ENCODE measurements around the gene AGAP1. TPM values are rescaled to one million over a fixed set of nuclear protein-coding genes. Genes with fewer than 3 reads are reported as not detected.

AGAP1 gene
- total RNA-seq, 2 donors from 2014 or later, result 32.8 to 34.7 TPM

- peaks cover 1% of the 10 kb centered on the region for H3K4me1 Mint-ChIP-seq
- no peak overlapping the region for H3K4me3 Mint-ChIP-seq
- H3K4me3 ChIP-seq (ENCODE audit: low read length), result no peak overlapping the region
- TF ChIP-seq, protein P1, sequence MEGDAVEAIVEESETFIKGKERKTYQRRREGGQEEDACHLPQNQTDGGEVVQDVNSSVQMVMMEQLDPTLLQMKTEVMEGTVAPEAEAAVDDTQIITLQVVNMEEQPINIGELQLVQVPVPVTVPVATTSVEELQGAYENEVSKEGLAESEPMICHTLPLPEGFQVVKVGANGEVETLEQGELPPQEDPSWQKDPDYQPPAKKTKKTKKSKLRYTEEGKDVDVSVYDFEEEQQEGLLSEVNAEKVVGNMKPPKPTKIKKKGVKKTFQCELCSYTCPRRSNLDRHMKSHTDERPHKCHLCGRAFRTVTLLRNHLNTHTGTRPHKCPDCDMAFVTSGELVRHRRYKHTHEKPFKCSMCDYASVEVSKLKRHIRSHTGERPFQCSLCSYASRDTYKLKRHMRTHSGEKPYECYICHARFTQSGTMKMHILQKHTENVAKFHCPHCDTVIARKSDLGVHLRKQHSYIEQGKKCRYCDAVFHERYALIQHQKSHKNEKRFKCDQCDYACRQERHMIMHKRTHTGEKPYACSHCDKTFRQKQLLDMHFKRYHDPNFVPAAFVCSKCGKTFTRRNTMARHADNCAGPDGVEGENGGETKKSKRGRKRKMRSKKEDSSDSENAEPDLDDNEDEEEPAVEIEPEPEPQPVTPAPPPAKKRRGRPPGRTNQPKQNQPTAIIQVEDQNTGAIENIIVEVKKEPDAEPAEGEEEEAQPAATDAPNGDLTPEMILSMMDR (conservative IDR thresholded peaks at IDR 0.05), result no peak
- 89 to 96% methylated on average over 5 to 10 of the region's 10 CpGs for WGBS, 2 experiments (ENCODE audit: insufficient coverage in 1 of 2, insufficient read length in 1 of 2)
- H3K4me1 ChIP-seq (ENCODE audit: control insufficient read depth, insufficient read depth, low read length), result no peaks in the 10 kb centered on the region
- H3K36me3 Mint-ChIP-seq (ENCODE audit: low read depth), result peaks cover 5% of the 10 kb centered on the region
- H3K27me3 Mint-ChIP-seq (ENCODE audit: insufficient read depth), result no peaks in the 10 kb centered on the region
- no peak overlapping the region for H3K9ac ChIP-seq (ENCODE audit: extremely low read depth, low read length, poor library complexity, severe bottlenecking)
- no peak overlapping the region for H3K27ac Mint-ChIP-seq
- no peak overlapping the region for H3K27ac ChIP-seq (ENCODE audit: low read depth, low read length)
- H3K36me3 ChIP-seq (ENCODE audit: control insufficient read depth, insufficient read depth, low read length), result no peaks in the 10 kb centered on the region
- peaks cover 6% of the 10 kb centered on the region for H3K9me3 ChIP-seq (ENCODE audit: control insufficient read depth, low read length)
- H3K27me3 ChIP-seq (ENCODE audit: control insufficient read depth, insufficient read depth, low read length, poor library complexity, severe bottlenecking), result no peaks in the 10 kb centered on the region
- H3K9me3 Mint-ChIP-seq, result peaks cover 8% of the 10 kb centered on the region
- no peak for DNase-seq
Measured at GRCh38 chr2:235693279-235693678, 199.4 kb downstream of the AGAP1 start.

- peaks cover 11% of the 10 kb centered on the region for H3K9me3 Mint-ChIP-seq
- H3K4me1 Mint-ChIP-seq, result peaks cover 4% of the 10 kb centered on the region
- H3K27ac ChIP-seq (ENCODE audit: low read depth, low read length), result peak overlapping the region; percentile 58
- H3K4me3 ChIP-seq (ENCODE audit: low read length), result no peak overlapping the region
- H3K9me3 ChIP-seq (ENCODE audit: control insufficient read depth, low read length), result peaks cover 6% of the 10 kb centered on the region
- WGBS, 2 experiments (ENCODE audit: insufficient coverage in 1 of 2, insufficient read length in 1 of 2), result 90 to 91% methylated on average over 12 to 17 of the region's 17 CpGs
- TF ChIP-seq, protein P1 (conservative IDR thresholded peaks at IDR 0.05), result no peak
- no peaks in the 10 kb centered on the region for H3K4me1 ChIP-seq (ENCODE audit: control insufficient read depth, insufficient read depth, low read length)
- H3K9ac ChIP-seq (ENCODE audit: extremely low read depth, low read length, poor library complexity, severe bottlenecking), result no peak overlapping the region
- no peak overlapping the region for H3K4me3 Mint-ChIP-seq
- peaks cover 5% of the 10 kb centered on the region for H3K36me3 Mint-ChIP-seq (ENCODE audit: low read depth)
- H3K27ac Mint-ChIP-seq, result no peak overlapping the region
- DNase-seq, result no peak
- no peaks in the 10 kb centered on the region for H3K27me3 ChIP-seq (ENCODE audit: control insufficient read depth, insufficient read depth, low read length, poor library complexity, severe bottlenecking)
- no peaks in the 10 kb centered on the region for H3K36me3 ChIP-seq (ENCODE audit: control insufficient read depth, insufficient read depth, low read length)
- no peaks in the 10 kb centered on the region for H3K27me3 Mint-ChIP-seq (ENCODE audit: insufficient read depth)
Measured at GRCh38 chr2:235694721-235695601, 201.1 kb downstream of the AGAP1 start.

- no peaks in the 10 kb centered on the region for H3K27me3 Mint-ChIP-seq (ENCODE audit: insufficient read depth)
- TF ChIP-seq, protein P1 (conservative IDR thresholded peaks at IDR 0.05), result no peak
- peaks cover 5% of the 10 kb centered on the region for H3K36me3 Mint-ChIP-seq (ENCODE audit: low read depth)
- Histone ChIP-seq H3K27ac (ENCODE audit: low read depth, low read length) (peak overlapping the region; percentile 58), H3K27me3 (ENCODE audit: control insufficient read depth, insufficient read depth, low read length, poor library complexity, severe bottlenecking) (no peaks in the 10 kb centered on the region), H3K36me3 (ENCODE audit: control insufficient read depth, insufficient read depth, low read length) (no peaks in the 10 kb centered on the region), H3K9me3 (ENCODE audit: control insufficient read depth, low read length) (peaks cover 6% of the 10 kb centered on the region), H3K4me1 (ENCODE audit: control insufficient read depth, insufficient read depth, low read length) (no peaks in the 10 kb centered on the region), H3K9ac (ENCODE audit: extremely low read depth, low read length, poor library complexity, severe bottlenecking) (no peak overlapping the region), H3K4me3 (ENCODE audit: low read length) (no peak overlapping the region)
- H3K4me1 Mint-ChIP-seq, result peaks cover 4% of the 10 kb centered on the region
- H3K27ac Mint-ChIP-seq, result no peak overlapping the region
- H3K9me3 Mint-ChIP-seq, result peaks cover 11% of the 10 kb centered on the region
- WGBS, 2 experiments (ENCODE audit: insufficient coverage in 1 of 2, insufficient read length in 1 of 2), result 93 to 96% methylated on average over 3 of the region's 3 CpGs
- DNase-seq, result no peak
- no peak overlapping the region for H3K4me3 Mint-ChIP-seq
Measured at GRCh38 chr2:235695602-235695895, 201.7 kb downstream of the AGAP1 start.

All from endodermal cell (in vitro differentiated cells).